ENCODE results near the gene CYB561D2. TPM values are rescaled to one million over a fixed set of nuclear protein-coding genes. Genes with fewer than 3 reads are reported as not detected.

The CYB561D2 gene
- total and polyA plus RNA-seq, 2 of the 13 experiments (the other 11 are each of a cell fraction or from before 2014, with no cell fraction given) = 11.1 to 17.2 TPM

DNA sequence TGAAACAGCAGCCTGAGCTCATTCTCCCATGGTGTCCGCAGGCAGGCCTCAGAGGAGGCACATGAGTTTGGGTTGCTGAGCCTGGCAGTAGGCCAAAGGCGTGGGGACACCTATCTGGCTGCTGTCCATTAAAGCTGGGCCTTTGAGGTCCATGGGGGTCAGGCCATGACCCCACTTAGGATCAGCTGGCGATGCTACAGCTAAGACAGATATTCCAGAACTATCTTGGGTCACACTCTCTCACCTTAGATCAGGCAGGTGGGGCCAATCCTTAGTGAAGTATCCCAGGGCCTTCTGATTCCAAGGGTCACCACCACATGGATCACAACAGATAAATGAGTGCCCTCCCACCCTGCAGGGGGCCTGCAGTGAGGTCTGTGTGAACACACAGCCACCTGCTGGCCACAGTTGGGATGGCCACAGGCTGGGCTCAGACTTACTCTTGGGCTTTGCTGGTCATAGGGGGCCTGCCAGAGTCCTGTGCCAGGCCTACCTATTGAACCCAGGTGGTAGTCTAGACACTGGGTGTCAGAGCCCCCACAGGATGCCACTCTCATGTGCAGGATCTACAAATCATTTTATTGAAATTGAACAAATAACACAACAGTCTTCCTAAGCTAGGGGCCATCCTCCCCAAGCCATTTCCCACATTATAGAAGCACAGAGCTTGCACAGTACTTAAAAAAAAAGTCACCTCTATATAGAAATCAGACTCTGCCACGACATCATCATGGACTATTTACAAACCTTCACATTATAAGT lies 26.1 kb upstream of the CYB561D2 start (continued):
- 0 out of 2 replicates have a peak, but pooled peaks have one; percentile 25 for TF ChIP-seq ZNF383 (CRISPR knock-in tag; IDR thresholded peaks at IDR 0.05; ENCODE audit: borderline replicate concordance)
- no peak for TF ChIP-seq NPAS2 (CRISPR knock-in tag; IDR thresholded peaks at IDR 0.05; ENCODE audit: borderline replicate concordance)
- no peak for TF ChIP-seq CREBL2 (CRISPR knock-in tag; IDR thresholded peaks at IDR 0.05; ENCODE audit: borderline replicate concordance)
- TF ChIP-seq ZNF292 (CRISPR knock-in tag; IDR thresholded peaks at IDR 0.05; ENCODE audit: borderline replicate concordance, low read depth) = no peak
- TF ChIP-seq ZEB1 (IDR thresholded peaks at IDR 0.05; ENCODE audit: insufficient replicate concordance, low read depth) = no peak
- peak; percentile 41; the same call in 1 of the 2 replicates for TF ChIP-seq ZNF609 (CRISPR knock-in tag; IDR thresholded peaks at IDR 0.05; ENCODE audit: borderline replicate concordance)
- TF ChIP-seq FOXA3 (CRISPR knock-in tag; IDR thresholded peaks at IDR 0.05) = peak; percentile 45; the same call in 1 of the 2 replicates
- TF ChIP-seq, protein P1, sequence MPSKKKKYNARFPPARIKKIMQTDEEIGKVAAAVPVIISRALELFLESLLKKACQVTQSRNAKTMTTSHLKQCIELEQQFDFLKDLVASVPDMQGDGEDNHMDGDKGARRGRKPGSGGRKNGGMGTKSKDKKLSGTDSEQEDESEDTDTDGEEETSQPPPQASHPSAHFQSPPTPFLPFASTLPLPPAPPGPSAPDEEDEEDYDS (CRISPR knock-in tag; IDR thresholded peaks at IDR 0.05) = peak; percentile 18; the same call in 1 of the 2 replicates
- TF ChIP-seq SIX1 (CRISPR knock-in tag; IDR thresholded peaks at IDR 0.05; ENCODE audit: borderline replicate concordance) = no peak
- peak; percentile 68; the same call in 1 of the 2 replicates for TF ChIP-seq IRF2 (CRISPR knock-in tag; IDR thresholded peaks at IDR 0.05)
- TF ChIP-seq SYNCRIP (IDR thresholded peaks at IDR 0.05; ENCODE audit: insufficient read depth, low read depth, low read length) = no peak
- TF ChIP-seq FOSL1 (CRISPR knock-in tag; IDR thresholded peaks at IDR 0.05; ENCODE audit: borderline replicate concordance) = no peak
- TF ChIP-seq ZNF740 (CRISPR knock-in tag; IDR thresholded peaks at IDR 0.05) = peak; percentile 84; the same call in 1 of the 2 replicates
- no peak for TF ChIP-seq DR1 (CRISPR knock-in tag; IDR thresholded peaks at IDR 0.05)
- no peak for TF ChIP-seq ZZZ3 (CRISPR knock-in tag; IDR thresholded peaks at IDR 0.05; ENCODE audit: borderline replicate concordance)
- TF ChIP-seq PAF1 (CRISPR knock-in tag; IDR thresholded peaks at IDR 0.05) = no peak
- no peak for TF ChIP-seq ZNF280B (CRISPR knock-in tag; IDR thresholded peaks at IDR 0.05; ENCODE audit: borderline replicate concordance)
- no peak for TF ChIP-seq ZNF564 (CRISPR knock-in tag; IDR thresholded peaks at IDR 0.05)
- TF ChIP-seq MIXL1 (CRISPR knock-in tag; IDR thresholded peaks at IDR 0.05) = no peak
- TF ChIP-seq SRY (CRISPR knock-in tag; IDR thresholded peaks at IDR 0.05) = no peak
- peak; percentile 28; the same call in 1 of the 2 replicates for TF ChIP-seq NCOA1 (CRISPR knock-in tag; IDR thresholded peaks at IDR 0.05)
- TF ChIP-seq ZNF598 (CRISPR knock-in tag; IDR thresholded peaks at IDR 0.05; ENCODE audit: borderline replicate concordance) = no peak
